Neural crest cell (in vitro differentiated cells): ENCODE data around the gene PTGDS. TPM values are rescaled to one million over a fixed set of nuclear protein-coding genes. Genes with fewer than 3 reads are reported as not detected.

Experiments used
- DNase-seq: peaks from one replicate; pipeline ENCODE4 v3.0.0; 2021; ENCODE audit warnings: low read depth, mixed read lengths, low spot score
- H3K27ac Mint-ChIP-seq: one replicate; pipeline ENCODE4 v1.8.0; 2021; ENCODE audit warnings: mild to moderate bottlenecking, mixed read lengths; ENCODE audit not compliant: unreplicated experiment
- H3K27me3 Mint-ChIP-seq: 2 replicates; pipeline ENCODE4 v1.8.0; 2021; ENCODE audit warnings: low read depth, mild to moderate bottlenecking, mixed read lengths
- H3K36me3 Mint-ChIP-seq: 2 replicates; pipeline ENCODE4 v1.8.0; 2021; ENCODE audit warnings: low read depth, mild to moderate bottlenecking, mixed read lengths
- H3K4me1 Mint-ChIP-seq: 2 replicates; pipeline ENCODE4 v1.8.0; 2021; ENCODE audit warnings: mixed read lengths
- H3K4me3 Mint-ChIP-seq: one replicate; pipeline ENCODE4 v1.8.0; 2021; ENCODE audit warnings: mild to moderate bottlenecking, mixed read lengths
- H3K9me3 Mint-ChIP-seq: 2 replicates; pipeline ENCODE4 v1.8.0; 2021; ENCODE audit warnings: mixed read lengths
- total RNA-seq: library from RNA; stranded (reverse); gene quantifications from 2 replicates; pipeline ENCODE4 v1.2.1, GENCODE V29; 2021
- TF ChIP-seq, protein P1 (sequence below): fragments of 200-600 bp; sonication (generic); conservative IDR thresholded peaks from 2 replicates; pipeline ENCODE4 v1.5.0; 2021; ENCODE audit warnings: antibody characterized with exemption, mild to moderate bottlenecking

The PTGDS gene
- total RNA-seq, 1 donor from 2014 or later: not detected

DNA sequence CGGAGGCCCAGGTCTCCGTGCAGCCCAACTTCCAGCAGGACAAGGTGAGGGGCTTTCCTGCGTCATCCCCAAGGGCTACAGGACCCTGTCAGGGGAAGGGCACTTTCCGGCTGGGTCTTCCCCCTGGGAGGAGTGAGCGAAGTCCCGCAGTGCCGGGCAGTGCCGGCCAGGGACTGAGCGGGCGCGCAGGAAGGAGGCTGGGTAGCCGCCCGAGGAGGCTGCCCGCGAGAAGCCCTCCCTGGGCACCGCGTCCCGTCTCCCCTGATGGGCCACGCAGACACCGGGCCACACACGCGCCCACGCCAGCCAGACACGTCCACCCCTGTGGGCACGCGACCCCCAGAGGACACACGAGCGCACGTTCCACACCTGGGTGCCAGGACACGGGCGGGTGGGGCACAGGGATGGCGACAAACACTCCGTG, 357 bp downstream of the PTGDS start:
- Mint-ChIP-seq H3K27ac (no peak overlapping the region), H3K9me3 (no peaks in the 10 kb centered on the region), H3K4me3 (no peak overlapping the region), H3K36me3 (no peaks in the 10 kb centered on the region), H3K4me1 (peaks cover 4% of the 10 kb centered on the region), H3K27me3 (peaks cover 7% of the 10 kb centered on the region)
- DNase-seq: no peak
- TF ChIP-seq, protein P1, sequence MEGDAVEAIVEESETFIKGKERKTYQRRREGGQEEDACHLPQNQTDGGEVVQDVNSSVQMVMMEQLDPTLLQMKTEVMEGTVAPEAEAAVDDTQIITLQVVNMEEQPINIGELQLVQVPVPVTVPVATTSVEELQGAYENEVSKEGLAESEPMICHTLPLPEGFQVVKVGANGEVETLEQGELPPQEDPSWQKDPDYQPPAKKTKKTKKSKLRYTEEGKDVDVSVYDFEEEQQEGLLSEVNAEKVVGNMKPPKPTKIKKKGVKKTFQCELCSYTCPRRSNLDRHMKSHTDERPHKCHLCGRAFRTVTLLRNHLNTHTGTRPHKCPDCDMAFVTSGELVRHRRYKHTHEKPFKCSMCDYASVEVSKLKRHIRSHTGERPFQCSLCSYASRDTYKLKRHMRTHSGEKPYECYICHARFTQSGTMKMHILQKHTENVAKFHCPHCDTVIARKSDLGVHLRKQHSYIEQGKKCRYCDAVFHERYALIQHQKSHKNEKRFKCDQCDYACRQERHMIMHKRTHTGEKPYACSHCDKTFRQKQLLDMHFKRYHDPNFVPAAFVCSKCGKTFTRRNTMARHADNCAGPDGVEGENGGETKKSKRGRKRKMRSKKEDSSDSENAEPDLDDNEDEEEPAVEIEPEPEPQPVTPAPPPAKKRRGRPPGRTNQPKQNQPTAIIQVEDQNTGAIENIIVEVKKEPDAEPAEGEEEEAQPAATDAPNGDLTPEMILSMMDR: no peak

DNA sequence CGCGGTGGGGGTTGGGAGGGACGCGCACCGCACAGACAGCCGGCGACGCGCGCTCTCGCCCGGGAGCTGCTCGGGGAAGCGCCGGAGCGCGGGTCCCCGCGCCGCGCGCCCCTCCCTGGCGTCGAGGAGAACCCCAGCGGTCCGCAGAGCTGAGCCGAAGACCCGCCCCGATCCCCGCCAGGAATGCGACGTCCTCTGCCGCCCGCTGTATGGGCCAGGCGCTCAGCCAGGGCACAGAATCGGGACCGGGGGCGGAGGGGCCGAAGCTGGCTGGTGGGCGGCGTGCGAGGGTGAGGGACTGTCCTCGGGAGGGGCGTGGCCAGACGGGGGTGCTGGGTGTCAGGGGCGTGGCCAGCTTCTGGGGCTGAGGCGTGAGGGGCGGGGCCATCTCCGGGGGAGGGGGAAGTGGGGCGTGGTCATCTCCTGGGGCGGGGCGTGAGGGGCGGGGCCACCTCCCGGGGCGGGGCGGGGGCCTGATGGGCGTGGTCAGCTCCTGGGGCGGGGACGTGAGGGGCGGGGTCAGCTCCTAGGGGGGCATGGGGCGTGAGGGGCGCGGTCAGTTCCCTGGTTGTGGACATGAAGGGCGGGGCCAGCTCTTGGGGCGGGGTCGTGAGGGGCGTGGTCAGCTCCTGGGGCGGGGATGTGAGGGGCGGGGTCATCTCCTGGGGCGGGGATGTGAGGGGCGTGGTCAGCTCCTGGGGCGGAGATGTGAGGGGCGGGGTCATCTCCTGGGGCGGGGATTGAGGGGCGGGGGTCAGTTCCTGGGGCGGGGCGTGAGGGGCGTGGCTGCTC, 965 bp downstream of the PTGDS start:
- H3K4me3 Mint-ChIP-seq: no peak overlapping the region
- H3K9me3 Mint-ChIP-seq: no peaks in the 10 kb centered on the region
- H3K27me3 Mint-ChIP-seq: peaks cover 7% of the 10 kb centered on the region
- TF ChIP-seq, protein P1: no peak
- peaks cover 4% of the 10 kb centered on the region for H3K4me1 Mint-ChIP-seq
- no peaks in the 10 kb centered on the region for H3K36me3 Mint-ChIP-seq
- peak; percentile 64 for DNase-seq
- no peak overlapping the region for H3K27ac Mint-ChIP-seq

DNA sequence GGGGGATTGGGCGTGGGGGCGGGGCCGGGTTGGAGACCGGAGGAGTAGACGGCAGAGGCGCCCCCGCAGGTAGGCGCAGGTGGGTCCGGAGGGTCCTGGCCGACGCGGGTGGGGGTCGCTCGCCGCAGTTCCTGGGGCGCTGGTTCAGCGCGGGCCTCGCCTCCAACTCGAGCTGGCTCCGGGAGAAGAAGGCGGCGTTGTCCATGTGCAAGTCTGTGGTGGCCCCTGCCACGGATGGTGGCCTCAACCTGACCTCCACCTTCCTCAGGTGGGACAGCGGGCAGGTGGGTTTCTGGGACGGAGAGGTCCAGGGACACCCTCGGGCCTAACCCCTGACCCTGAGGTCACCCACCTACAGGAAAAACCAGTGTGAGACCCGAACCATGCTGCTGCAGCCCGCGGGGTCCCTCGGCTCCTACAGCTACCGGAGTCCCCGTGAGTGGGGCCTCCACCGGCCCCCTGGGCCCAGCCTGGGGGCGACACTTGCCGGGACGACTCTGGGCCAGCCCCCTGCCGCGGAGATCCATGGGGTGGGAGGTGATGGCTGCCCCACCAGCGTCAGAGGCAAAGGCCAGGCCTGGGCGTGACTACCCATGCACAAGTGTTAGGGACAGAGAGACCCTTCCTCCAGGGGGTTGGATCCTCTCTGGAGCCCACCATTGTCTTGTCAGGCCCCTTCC, 1.7 kb downstream of the PTGDS start:
- Mint-ChIP-seq H3K27me3 (peaks cover 7% of the 10 kb centered on the region), H3K27ac (no peak overlapping the region), H3K4me1 (peaks cover 7% of the 10 kb centered on the region), H3K36me3 (no peaks in the 10 kb centered on the region), H3K4me3 (no peak overlapping the region), H3K9me3 (no peaks in the 10 kb centered on the region)
- TF ChIP-seq, protein P1: no peak
- DNase-seq: no peak

DNA sequence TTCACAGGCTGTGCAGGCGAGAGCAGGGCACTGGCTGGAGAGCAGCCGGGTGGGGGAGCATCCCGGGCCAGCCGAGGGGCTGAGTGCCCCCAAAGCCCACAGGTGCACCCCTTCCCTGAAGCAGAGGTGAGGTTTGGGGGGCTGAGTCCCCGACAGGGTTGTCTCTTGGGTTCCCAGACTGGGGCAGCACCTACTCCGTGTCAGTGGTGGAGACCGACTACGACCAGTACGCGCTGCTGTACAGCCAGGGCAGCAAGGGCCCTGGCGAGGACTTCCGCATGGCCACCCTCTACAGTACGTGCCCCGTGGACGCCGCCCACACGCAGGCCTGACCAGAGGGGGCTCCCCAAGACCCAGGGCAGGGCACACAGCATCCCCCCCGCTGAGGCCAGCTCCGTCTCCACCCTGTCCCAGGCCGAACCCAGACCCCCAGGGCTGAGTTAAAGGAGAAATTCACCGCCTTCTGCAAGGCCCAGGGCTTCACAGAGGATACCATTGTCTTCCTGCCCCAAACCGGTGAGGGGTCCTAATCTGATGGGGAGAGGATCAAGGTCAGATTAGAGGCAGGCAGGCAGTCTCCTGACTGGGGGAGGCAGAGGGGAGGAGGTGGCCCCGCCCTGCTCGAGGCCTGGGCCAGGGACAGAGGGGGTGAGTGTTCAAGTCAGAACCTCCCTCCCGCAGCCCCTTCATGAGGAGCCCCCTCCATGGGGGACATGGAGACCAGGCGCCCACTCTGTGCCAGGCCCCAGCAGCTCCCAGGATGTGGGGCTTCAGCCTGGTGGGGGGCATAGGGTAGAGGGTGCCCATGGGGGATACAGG, 2.7 kb downstream of the PTGDS start:
- peaks cover 8% of the 10 kb centered on the region for H3K4me1 Mint-ChIP-seq
- no peaks in the 10 kb centered on the region for H3K9me3 Mint-ChIP-seq
- no peak for DNase-seq
- no peak overlapping the region for H3K27ac Mint-ChIP-seq
- peaks cover 7% of the 10 kb centered on the region for H3K27me3 Mint-ChIP-seq
- no peaks in the 10 kb centered on the region for H3K36me3 Mint-ChIP-seq
- TF ChIP-seq, protein P1: no peak
- no peak overlapping the region for H3K4me3 Mint-ChIP-seq

DNA sequence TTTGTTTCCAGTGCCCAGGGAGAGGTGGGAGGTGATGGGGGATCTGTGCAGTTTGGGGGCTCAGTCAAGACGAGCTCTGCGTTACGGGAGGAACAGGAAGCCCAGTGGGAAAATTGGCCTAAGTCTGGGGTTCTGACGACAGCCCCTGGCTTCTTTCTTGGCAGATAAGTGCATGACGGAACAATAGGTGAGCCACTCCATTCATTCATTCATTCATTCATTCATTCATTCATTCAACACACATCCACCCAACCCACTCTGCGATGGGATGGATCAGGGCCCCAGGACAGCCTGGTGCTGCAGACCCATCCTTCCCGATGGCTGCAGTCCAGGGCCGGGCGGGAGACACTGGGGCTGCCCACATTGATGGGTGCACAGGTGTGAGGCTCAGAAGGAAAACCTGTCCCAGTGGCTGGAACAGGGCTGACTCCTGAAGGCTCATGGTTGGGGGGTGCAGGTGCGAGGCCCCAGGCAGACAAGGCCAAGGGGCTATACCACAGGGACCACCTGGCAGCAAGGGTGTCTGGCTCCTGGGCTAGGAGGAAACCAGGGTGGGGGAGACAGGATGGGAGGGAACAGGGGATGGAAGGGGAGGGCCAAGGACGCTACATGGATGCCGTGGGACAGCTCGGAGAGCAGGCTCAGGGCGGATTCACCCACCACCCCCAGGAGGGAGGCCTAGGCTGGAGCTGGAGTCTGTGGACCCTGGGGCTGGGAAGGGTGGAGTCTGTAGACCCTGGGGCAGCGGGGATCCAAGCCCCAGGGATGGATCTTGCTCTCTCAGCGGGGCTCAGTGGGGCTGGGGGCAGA, 3.6 kb downstream of the PTGDS start:
- Mint-ChIP-seq H3K36me3 (no peaks in the 10 kb centered on the region), H3K27me3 (peaks cover 7% of the 10 kb centered on the region), H3K4me3 (no peak overlapping the region), H3K27ac (no peak overlapping the region), H3K9me3 (no peaks in the 10 kb centered on the region), H3K4me1 (peaks cover 8% of the 10 kb centered on the region)
- TF ChIP-seq, protein P1: no peak
- DNase-seq: no peak
